Activated CD8-positive, alpha-beta T cell treated with anti-CD3 and anti-CD28 coated beads for 36 hours (primary cell): ENCODE results near the gene SFTPA2. TPM values are rescaled to one million over a fixed set of nuclear protein-coding genes. Genes with fewer than 3 reads are reported as not detected.
A peak's percentile ranks its signal among the peaks of the same experiment; 100 is the strongest.
"Not testable (repeated sequence)": the region's sequence is repeated elsewhere in the genome, so short reads cannot be mapped to it uniquely, and the experiment has no call there.

ENCODE experiments used
- ATAC-seq: fragments of 200-7000 bp; cut with Tn5 transposase; one replicate; pipeline ENCODE4 v1.10.0; 2021; ENCODE audit warnings: mild to moderate bottlenecking, moderate library complexity
- CTCF ChIA-PET: fragments of 350-600 bp; sonication (Branson Sonifier 250); formaldehyde crosslinking; loops from one replicate; lab custom pipeline; 2021; ENCODE audit warnings: antibody characterized with exemption; lab: Charles Lee
- POLR2A ChIA-PET: fragments of 350-600 bp; sonication (Branson Sonifier 250); formaldehyde crosslinking; loops from one replicate; lab custom pipeline; 2021; ENCODE audit warnings: antibody characterized with exemption; lab: Charles Lee
- DNase-seq: peaks from one replicate; pipeline ENCODE4 v3.0.0-alpha.2; 2020
- H3K27ac Mint-ChIP-seq: one replicate; pipeline ENCODE4 v1.8.0; 2021; ENCODE audit warnings: mild to moderate bottlenecking, mixed read lengths
- H3K27me3 Mint-ChIP-seq: one replicate; pipeline ENCODE4 v1.8.0; 2021; ENCODE audit warnings: mixed read lengths
- H3K36me3 Mint-ChIP-seq: one replicate; pipeline ENCODE4 v1.8.0; 2021; ENCODE audit warnings: low read depth, mixed read lengths
- H3K4me1 Mint-ChIP-seq: one replicate; pipeline ENCODE4 v1.8.0; 2021; ENCODE audit warnings: low read depth, mixed read lengths
- H3K4me3 Mint-ChIP-seq: one replicate; pipeline ENCODE4 v1.8.0; 2021; ENCODE audit warnings: mild to moderate bottlenecking, moderate library complexity, mixed read lengths
- H3K9me3 Mint-ChIP-seq: one replicate; pipeline ENCODE4 v1.8.0; 2021; ENCODE audit warnings: mixed read lengths
- intact Hi-C: fragments of 100-400 bp; cut with micrococcal nuclease; formaldehyde crosslinking; loops from one replicate; pipeline ENCODE4 v1.10.0; 2022
- total RNA-seq, 2 experiments: library from RNA; stranded (reverse); gene quantifications; one replicate each; pipeline ENCODE4 v1.2.3, GENCODE V29; 2021
- TF ChIP-seq, protein P1 (sequence below): fragments of 200-600 bp; IDR thresholded peaks from one replicate; pipeline ENCODE4 v1.8.0; 2022; ENCODE audit warnings: antibody characterized with exemption, mild to moderate bottlenecking

Gene SFTPA2
- total RNA-seq, 2 experiments from 2014 or later: not detected

DNA sequence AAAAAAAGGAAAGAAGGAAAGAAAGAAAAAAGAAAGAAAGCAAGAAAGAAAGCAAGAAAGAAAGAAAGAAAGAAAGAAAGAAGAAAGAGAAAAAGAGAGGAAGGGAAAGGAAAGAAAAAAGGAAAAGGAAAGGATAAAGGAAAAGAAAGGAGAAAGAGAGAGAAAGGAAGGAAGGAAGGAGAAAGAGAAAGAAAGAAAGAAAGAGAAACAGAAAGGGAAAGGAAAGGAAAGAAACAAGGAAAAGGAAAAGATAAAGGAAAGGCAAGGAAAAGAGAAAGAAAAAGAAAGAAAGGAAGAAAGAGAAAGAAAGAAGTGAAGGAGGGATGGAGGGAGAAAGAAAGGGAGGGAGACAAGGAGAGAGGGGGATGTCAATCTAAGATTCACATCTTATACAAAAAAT is 20.8 kb upstream of the SFTPA2 start:
- Mint-ChIP-seq H3K4me1 (no peaks in the 10 kb centered on the region), H3K36me3 (no peaks in the 10 kb centered on the region), H3K27ac (no peak overlapping the region), H3K27me3 (peaks cover 9% of the 10 kb centered on the region), H3K9me3 (no peaks in the 10 kb centered on the region), H3K4me3 (no peak overlapping the region)
- no peak for ATAC-seq
- DNase-seq: no peak
- ChIA-PET CTCF (no interaction called here), POLR2A (no interaction called here)
- TF ChIP-seq, protein P1, sequence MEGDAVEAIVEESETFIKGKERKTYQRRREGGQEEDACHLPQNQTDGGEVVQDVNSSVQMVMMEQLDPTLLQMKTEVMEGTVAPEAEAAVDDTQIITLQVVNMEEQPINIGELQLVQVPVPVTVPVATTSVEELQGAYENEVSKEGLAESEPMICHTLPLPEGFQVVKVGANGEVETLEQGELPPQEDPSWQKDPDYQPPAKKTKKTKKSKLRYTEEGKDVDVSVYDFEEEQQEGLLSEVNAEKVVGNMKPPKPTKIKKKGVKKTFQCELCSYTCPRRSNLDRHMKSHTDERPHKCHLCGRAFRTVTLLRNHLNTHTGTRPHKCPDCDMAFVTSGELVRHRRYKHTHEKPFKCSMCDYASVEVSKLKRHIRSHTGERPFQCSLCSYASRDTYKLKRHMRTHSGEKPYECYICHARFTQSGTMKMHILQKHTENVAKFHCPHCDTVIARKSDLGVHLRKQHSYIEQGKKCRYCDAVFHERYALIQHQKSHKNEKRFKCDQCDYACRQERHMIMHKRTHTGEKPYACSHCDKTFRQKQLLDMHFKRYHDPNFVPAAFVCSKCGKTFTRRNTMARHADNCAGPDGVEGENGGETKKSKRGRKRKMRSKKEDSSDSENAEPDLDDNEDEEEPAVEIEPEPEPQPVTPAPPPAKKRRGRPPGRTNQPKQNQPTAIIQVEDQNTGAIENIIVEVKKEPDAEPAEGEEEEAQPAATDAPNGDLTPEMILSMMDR: no peak
- intact Hi-C loops: no loop called here

DNA sequence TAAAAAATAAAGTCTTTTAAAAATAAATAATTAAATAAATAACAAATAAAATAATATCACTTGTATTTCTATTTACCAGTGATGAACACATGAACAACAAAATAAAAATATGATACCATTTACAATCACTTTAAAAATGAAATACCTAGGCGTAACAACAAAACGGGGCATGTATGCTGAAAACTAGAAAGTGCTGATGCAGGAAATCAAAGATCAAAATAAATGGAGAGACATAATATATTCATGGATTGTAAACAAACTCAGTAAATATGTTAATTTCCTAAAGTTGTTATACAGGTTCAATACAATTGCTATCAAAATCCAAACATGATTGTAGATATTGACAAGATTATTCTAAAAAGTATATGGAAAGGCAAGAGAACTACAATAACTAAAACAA is 19.2 kb upstream of the SFTPA2 start:
- ChIA-PET CTCF (interaction anchor here (1.5 kb wide), 1 partner anchor 42 kb away, joined by 3 read pairs; no protein-coding TSS in a partner anchor), POLR2A (no interaction called here)
- intact Hi-C loops: no loop called here
- DNase-seq: no peak
- Mint-ChIP-seq H3K4me1 (no peaks in the 10 kb centered on the region), H3K9me3 (peaks cover 3% of the 10 kb centered on the region), H3K36me3 (no peaks in the 10 kb centered on the region), H3K4me3 (no peak overlapping the region), H3K27ac (no peak overlapping the region), H3K27me3 (peaks cover 12% of the 10 kb centered on the region)
- no peak for ATAC-seq
- TF ChIP-seq, protein P1: no peak

DNA sequence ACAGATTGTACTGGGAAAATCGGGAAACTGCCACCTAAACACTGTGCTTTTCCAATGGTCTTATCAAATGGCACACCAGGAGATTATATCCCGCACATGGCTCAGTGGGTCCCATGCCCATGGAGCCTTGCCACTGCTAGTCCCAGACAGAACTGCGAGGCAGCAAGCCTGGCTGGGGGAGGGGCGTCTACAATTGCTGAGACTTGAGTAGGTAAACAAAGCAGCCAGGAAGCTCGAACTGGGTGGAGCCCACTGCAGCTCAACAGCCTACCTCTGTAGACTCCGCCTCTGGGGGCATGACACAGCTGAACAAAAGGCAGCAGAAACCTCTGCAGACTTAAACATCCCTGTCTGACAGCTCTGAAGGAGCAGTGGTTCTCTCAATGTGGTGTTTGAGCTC is 10.4 kb upstream of the SFTPA2 start:
- H3K36me3 Mint-ChIP-seq, H3K4me1 Mint-ChIP-seq, ATAC-seq, intact Hi-C loops, CTCF ChIA-PET, POLR2A ChIA-PET, H3K27ac Mint-ChIP-seq, DNase-seq, H3K4me3 Mint-ChIP-seq, H3K9me3 Mint-ChIP-seq: not testable (repeated sequence)
- H3K27me3 Mint-ChIP-seq: peaks cover 46% of the 10 kb centered on the region

DNA sequence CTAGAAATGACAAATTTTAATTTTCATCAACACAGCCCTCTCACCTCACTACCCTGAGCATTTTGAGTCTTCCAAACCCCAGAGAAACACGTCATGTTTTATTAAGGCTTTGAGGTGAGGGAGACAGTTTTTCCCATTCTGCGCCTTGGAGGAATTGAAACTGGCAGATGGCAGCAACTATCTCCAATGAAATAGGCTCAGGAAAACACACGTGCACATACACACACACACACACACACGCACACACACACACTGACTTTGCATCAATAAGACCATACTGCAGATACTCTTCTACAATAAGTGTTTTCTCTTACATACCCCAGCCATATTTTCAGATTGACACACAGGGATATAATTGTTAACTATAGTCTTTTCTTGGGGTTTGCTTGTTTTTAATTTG is 3.2 kb upstream of the SFTPA2 start:
- H3K4me1 Mint-ChIP-seq: no peaks in the 10 kb centered on the region
- TF ChIP-seq, protein P1: no peak
- peaks cover 21% of the 10 kb centered on the region for H3K27me3 Mint-ChIP-seq
- no peaks in the 10 kb centered on the region for H3K9me3 Mint-ChIP-seq
- DNase-seq (no peak), ATAC-seq (no peak)
- H3K36me3 Mint-ChIP-seq: no peaks in the 10 kb centered on the region
- ChIA-PET CTCF (interaction anchor here (1.3 to 1.5 kb wide), 2 partner anchors 11 to 75 kb away, joined by 3 to 5 read pairs; no protein-coding TSS in a partner anchor), POLR2A (no interaction called here)
- H3K4me3 Mint-ChIP-seq: no peak overlapping the region
- no peak overlapping the region for H3K27ac Mint-ChIP-seq
- intact Hi-C loops: loop anchor here (10.0 kb wide), 1 partner anchor 361 kb away; no protein-coding TSS in a partner anchor

DNA sequence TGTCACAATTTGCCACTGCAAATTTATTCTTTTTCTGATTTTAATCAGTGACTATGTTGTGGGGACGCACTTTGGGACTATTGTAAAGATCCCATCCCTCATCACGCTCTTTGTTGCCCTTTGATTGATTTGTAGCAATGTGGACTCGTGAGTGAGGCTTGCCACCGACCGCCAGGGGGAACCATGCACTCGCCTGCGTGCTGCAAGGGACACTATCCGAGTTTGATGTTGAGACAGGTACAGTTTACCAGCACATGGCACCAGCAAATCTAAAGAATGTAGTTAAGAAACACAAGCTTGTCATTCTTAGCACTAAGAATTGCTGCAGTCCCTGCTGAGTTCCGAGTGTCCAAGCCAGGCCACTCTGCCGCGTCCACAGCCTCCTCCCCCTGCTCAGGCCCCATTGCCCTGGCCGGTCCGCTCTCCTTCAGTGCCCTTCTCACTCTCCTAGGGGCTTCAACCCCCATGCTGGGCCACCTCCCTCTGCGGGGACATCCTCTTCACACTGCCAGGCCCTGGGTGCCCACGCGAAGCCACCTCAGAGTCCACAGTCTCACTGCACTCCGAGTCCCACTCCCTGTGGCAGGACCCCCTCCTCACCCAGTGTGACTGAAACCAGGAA is 2.0 kb upstream of the SFTPA2 start:
- peak; percentile 78 for DNase-seq
- TF ChIP-seq, protein P1: peak; percentile 71
- CTCF ChIA-PET: interaction anchor here (0.7 to 1.5 kb wide), 5 partner anchors 10 to 74 kb away, joined by 3 to 5 read pairs (median 3); no protein-coding TSS in a partner anchor
- ATAC-seq: peak; percentile 86
- Mint-ChIP-seq H3K27me3 (peaks cover 15% of the 10 kb centered on the region), H3K9me3 (no peaks in the 10 kb centered on the region), H3K27ac (no peak overlapping the region), H3K36me3 (no peaks in the 10 kb centered on the region), H3K4me3 (no peak overlapping the region), H3K4me1 (no peaks in the 10 kb centered on the region)
- intact Hi-C loops: loop anchor here (10.0 kb wide), 1 partner anchor 363 kb away; no protein-coding TSS in a partner anchor
- POLR2A ChIA-PET: no interaction called here
